Smooth muscle cell (in vitro differentiated cells): ENCODE data around the gene NABP2. TPM values are rescaled to one million over a fixed set of nuclear protein-coding genes. Genes with fewer than 3 reads are reported as not detected.

Experiments used
- DNase-seq: peaks from one replicate; lab custom pipeline; 2025; ENCODE audit not compliant: unreplicated experiment; lab: John Stamatoyannopoulos, UW
- H2AFZ ChIP-seq: fragments of 200-600 bp; sonication (generic); 2 replicates; pipeline ENCODE4 v1.6.0; 2016; ENCODE audit warnings: antibody characterized with exemption, low read depth, mild to moderate bottlenecking
- H3F3A ChIP-seq: fragments of 200-600 bp; sonication (generic); 2 replicates; pipeline ENCODE4 v1.6.0; 2017; ENCODE audit warnings: antibody characterized with exemption, low read depth
- H3K27ac ChIP-seq: fragments of 200-600 bp; sonication (generic); 2 replicates; pipeline ENCODE4 v1.5.1; 2016; ENCODE audit warnings: low read depth, mild to moderate bottlenecking
- H3K27me3 ChIP-seq: fragments of 200-600 bp; sonication (generic); 2 replicates; pipeline ENCODE4 v1.6.1; 2016; ENCODE audit warnings: low read depth, mild to moderate bottlenecking
- H3K36me3 ChIP-seq: fragments of 200-600 bp; sonication (generic); 2 replicates; pipeline ENCODE4 v1.5.1; 2016; ENCODE audit warnings: low read depth
- H3K4me1 ChIP-seq: fragments of 200-600 bp; sonication (generic); 2 replicates; pipeline ENCODE4 v1.5.1; 2016; ENCODE audit warnings: low read depth
- H3K4me2 ChIP-seq: fragments of 200-600 bp; sonication (generic); 2 replicates; pipeline ENCODE4 v1.6.0; 2016; ENCODE audit warnings: mild to moderate bottlenecking
- H3K4me3 ChIP-seq: fragments of 200-600 bp; sonication (generic); 2 replicates; pipeline ENCODE4 v1.5.1; 2016; ENCODE audit warnings: mild to moderate bottlenecking
- H3K79me2 ChIP-seq: fragments of 200-600 bp; sonication (generic); 2 replicates; pipeline ENCODE4 v1.6.0; 2016; ENCODE audit warnings: low read depth, mild to moderate bottlenecking
- H3K9ac ChIP-seq: fragments of 200-600 bp; sonication (generic); 2 replicates; pipeline ENCODE4 v1.6.0; 2016; ENCODE audit warnings: low read depth
- H3K9me3 ChIP-seq: fragments of 200-600 bp; sonication (generic); replicated peaks from 2 replicates; pipeline ENCODE4 v1.5.1; 2016; ENCODE audit warnings: low read depth
- H4K20me1 ChIP-seq: fragments of 200-600 bp; sonication (generic); 2 replicates; pipeline ENCODE4 v1.6.0; 2016; ENCODE audit warnings: low read depth
- WGBS: methylation state at CpG from one replicate; pipeline ENCODE4 v1.1.7; 2016; ENCODE audit warnings: low lambda C conversion rate; 5-methylcytosine and 5-hydroxymethylcytosine counted together
- polyA plus RNA-seq: library from polyadenylated mRNA; unstranded; fragments of >200 nt; fragmentation: Nextera tagmentation; extraction: Ambion mirVana; gene quantifications from 2 replicates; pipeline ENCODE4 v1.2.1, GENCODE V29; 2016
- total RNA-seq: library from RNA; depleted of rRNA; stranded (reverse); fragments of >200 nt; gene quantifications from 2 replicates; pipeline ENCODE4 v1.2.3, GENCODE V29; 2014
- TF ChIP-seq, protein P1 (sequence below): fragments of 200-600 bp; sonication (generic); IDR thresholded peaks from 2 replicates; pipeline ENCODE4 v1.5.1; 2017; ENCODE audit warnings: borderline replicate concordance, mild to moderate bottlenecking, antibody characterized with exemption; ENCODE audit not compliant: insufficient read depth, poor library complexity, severe bottlenecking

Gene NABP2
- total and polyA plus RNA-seq, 2 experiments from 2014 or later: 14.2 to 33.8 TPM

- H3K27ac ChIP-seq: no peak overlapping the region
- H3K4me2 ChIP-seq: no peak overlapping the region
- H3K9me3 ChIP-seq: no peaks in the 10 kb centered on the region
- H3K36me3 ChIP-seq: no peaks in the 10 kb centered on the region
- H3K4me3 ChIP-seq: no peak overlapping the region
- TF ChIP-seq, protein P1, sequence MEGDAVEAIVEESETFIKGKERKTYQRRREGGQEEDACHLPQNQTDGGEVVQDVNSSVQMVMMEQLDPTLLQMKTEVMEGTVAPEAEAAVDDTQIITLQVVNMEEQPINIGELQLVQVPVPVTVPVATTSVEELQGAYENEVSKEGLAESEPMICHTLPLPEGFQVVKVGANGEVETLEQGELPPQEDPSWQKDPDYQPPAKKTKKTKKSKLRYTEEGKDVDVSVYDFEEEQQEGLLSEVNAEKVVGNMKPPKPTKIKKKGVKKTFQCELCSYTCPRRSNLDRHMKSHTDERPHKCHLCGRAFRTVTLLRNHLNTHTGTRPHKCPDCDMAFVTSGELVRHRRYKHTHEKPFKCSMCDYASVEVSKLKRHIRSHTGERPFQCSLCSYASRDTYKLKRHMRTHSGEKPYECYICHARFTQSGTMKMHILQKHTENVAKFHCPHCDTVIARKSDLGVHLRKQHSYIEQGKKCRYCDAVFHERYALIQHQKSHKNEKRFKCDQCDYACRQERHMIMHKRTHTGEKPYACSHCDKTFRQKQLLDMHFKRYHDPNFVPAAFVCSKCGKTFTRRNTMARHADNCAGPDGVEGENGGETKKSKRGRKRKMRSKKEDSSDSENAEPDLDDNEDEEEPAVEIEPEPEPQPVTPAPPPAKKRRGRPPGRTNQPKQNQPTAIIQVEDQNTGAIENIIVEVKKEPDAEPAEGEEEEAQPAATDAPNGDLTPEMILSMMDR: no peak
- peaks cover 36% of the 10 kb centered on the region for H4K20me1 ChIP-seq
- WGBS: 96% methylated on average over 6 of the region's 6 CpGs
- DNase-seq: no peak
- H3K4me1 ChIP-seq: no peaks in the 10 kb centered on the region
- no peaks in the 10 kb centered on the region for H3K79me2 ChIP-seq
- H3K9ac ChIP-seq: no peak overlapping the region
- no peaks in the 10 kb centered on the region for H3K27me3 ChIP-seq
- no peak overlapping the region for H2AFZ ChIP-seq
- H3F3A ChIP-seq: peaks cover 4% of the 10 kb centered on the region
Measured at GRCh38 chr12:56236091-56236490, 11.9 kb downstream of the NABP2 start.

- TF ChIP-seq, protein P1: no peak
- Histone ChIP-seq H3K4me2 (no peak overlapping the region), H3K79me2 (no peaks in the 10 kb centered on the region), H4K20me1 (peaks cover 43% of the 10 kb centered on the region), H3K4me1 (no peaks in the 10 kb centered on the region), H3K27ac (no peak overlapping the region), H3K4me3 (no peak overlapping the region), H3K27me3 (no peaks in the 10 kb centered on the region), H3K9ac (no peak overlapping the region), H2AFZ (no peak overlapping the region), H3K9me3 (no peaks in the 10 kb centered on the region), H3F3A (peaks cover 4% of the 10 kb centered on the region), H3K36me3 (no peaks in the 10 kb centered on the region)
- WGBS: 94% methylated on average over 5 of the region's 5 CpGs
- DNase-seq: no peak
Measured at GRCh38 chr12:56236985-56237384, 12.8 kb downstream of the NABP2 start.

DNA sequence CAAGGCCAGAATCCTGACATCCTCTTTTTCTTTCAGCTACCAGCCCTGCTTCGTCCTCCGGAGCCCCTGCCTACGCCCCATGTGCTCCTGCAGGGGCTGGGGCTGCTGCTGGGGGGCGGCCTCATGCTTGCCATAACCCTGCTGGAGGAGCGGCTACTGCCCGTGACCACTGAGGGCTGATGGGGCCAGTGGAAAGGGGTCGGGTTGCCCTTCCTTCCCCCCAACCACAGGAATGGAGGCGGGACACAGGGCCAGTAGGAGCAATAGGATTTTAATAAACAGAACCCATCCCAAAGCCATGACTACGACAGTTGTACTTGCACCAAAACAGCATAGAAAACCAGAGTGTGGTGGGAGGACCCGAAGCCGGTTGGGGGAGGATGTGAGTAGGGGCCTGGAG, 13.4 kb downstream of the NABP2 start:
- Histone ChIP-seq H3K79me2 (no peaks in the 10 kb centered on the region), H3K4me2 (no peak overlapping the region), H3K4me1 (no peaks in the 10 kb centered on the region), H3K27ac (no peak overlapping the region), H4K20me1 (peaks cover 48% of the 10 kb centered on the region), H3K36me3 (no peaks in the 10 kb centered on the region), H3K27me3 (no peaks in the 10 kb centered on the region), H3K9me3 (no peaks in the 10 kb centered on the region), H3K4me3 (no peak overlapping the region), H3K9ac (no peak overlapping the region), H2AFZ (no peak overlapping the region), H3F3A (peaks cover 4% of the 10 kb centered on the region)
- WGBS: 82% methylated on average over 11 of the region's 11 CpGs
- TF ChIP-seq, protein P1: no peak
- no peak for DNase-seq
